HAP-1 (cell line): ENCODE data around the gene CMPK1.

Experiments used
- DNase-seq, 2 experiments: peaks; one replicate each; pipeline ENCODE4 v3.0.0-alpha.2; 2016 to 2020; ENCODE audit warnings: low spot score in 2 of 2
- H3K27me3 ChIP-seq: fragments of 250-450 bp; sonication (Bioruptor Pico); 2 replicates; pipeline ENCODE4 v1.5.1; 2020; ENCODE audit warnings: low read depth, mild to moderate bottlenecking, moderate library complexity
- H3K36me3 ChIP-seq: fragments of 250-450 bp; sonication (Bioruptor Pico); replicated peaks from 2 replicates; pipeline ENCODE4 v1.5.1; 2020; ENCODE audit warnings: mild to moderate bottlenecking
- H3K4me1 ChIP-seq: fragments of 250-450 bp; sonication (Bioruptor Pico); 2 replicates; pipeline ENCODE4 v1.5.1; 2020; ENCODE audit warnings: mild to moderate bottlenecking
- H3K4me3 ChIP-seq: fragments of 250-450 bp; sonication (Bioruptor Pico); 2 replicates; pipeline ENCODE4 v1.5.1; 2020; ENCODE audit warnings: mild to moderate bottlenecking, moderate library complexity
- H3K9me3 ChIP-seq: fragments of 250-450 bp; sonication (Bioruptor Pico); 2 replicates; pipeline ENCODE4 v1.5.1; 2020; ENCODE audit warnings: mild to moderate bottlenecking, moderate library complexity
- in situ Hi-C: fragments of 300-500 bp; cut with MboI; formaldehyde crosslinking; loops from 3 replicates; pipeline ENCODE4 v1.14.3; 2020; ENCODE audit warnings: low sequenced_read_pairs, inconsistent platforms, mixed read lengths

CMPK1 gene

GRCh38 chr1:47411436-47411835, 77.8 kb downstream of the CMPK1 start:
- in situ Hi-C loops, result no loop called here

GRCh38 chr1:47412437-47412836, 78.8 kb downstream of the CMPK1 start:
- no peaks in the 10 kb centered on the region for H3K9me3 ChIP-seq
- no peaks in the 10 kb centered on the region for H3K36me3 ChIP-seq
- no peaks in the 10 kb centered on the region for H3K4me1 ChIP-seq
- in situ Hi-C loops, result no loop called here
- no peak for DNase-seq
- 0 out of 2 replicates have a peak, but pooled peaks cover 2% of the 10 kb centered on the region for H3K27me3 ChIP-seq
- H3K4me3 ChIP-seq, result no peak overlapping the region

More at GRCh38 chr1:47411436-47411835, 77.8 kb downstream of the CMPK1 start:
- H3K27me3 ChIP-seq, result no peaks in the 10 kb centered on the region
- no peak for DNase-seq
- no peaks in the 10 kb centered on the region for H3K9me3 ChIP-seq
- no peaks in the 10 kb centered on the region for H3K36me3 ChIP-seq
- no peak overlapping the region for H3K4me3 ChIP-seq
- H3K4me1 ChIP-seq, result no peaks in the 10 kb centered on the region

- Histone ChIP-seq H3K27me3 (0 out of 2 replicates have a peak, but pooled peaks cover 2% of the 10 kb centered on the region), H3K4me3 (peak within 1 kb of the TSS; percentile 11; the same call in 1 of the 2 replicates), H3K4me1 (no peaks in the 10 kb centered on the region), H3K9me3 (no peaks in the 10 kb centered on the region), H3K36me3 (no peaks in the 10 kb centered on the region)
- DNase-seq, result no peak
- in situ Hi-C loops, result no loop called here
These were observed 82.2 kb downstream of the CMPK1 start, which contains the start of gene FOXE3 for GRCh38 chr1:47415728-47416318. TSS of gene FOXE3 (plus strand) at chr1:47416285. CDS start at chr1:47416316, 31 bp downstream.

GRCh38 chr1:47416319-47417169, 83.0 kb downstream of the CMPK1 start:
- Histone ChIP-seq H3K27me3 (0 out of 2 replicates have a peak, but pooled peaks cover 2% of the 10 kb centered on the region), H3K4me1 (no peaks in the 10 kb centered on the region), H3K4me3 (peak overlapping the region; percentile 11; the same call in 1 of the 2 replicates), H3K9me3 (no peaks in the 10 kb centered on the region), H3K36me3 (no peaks in the 10 kb centered on the region)
- peak in 1 of 2 experiments; percentile 29 for DNase-seq
- in situ Hi-C loops, result no loop called here

- Histone ChIP-seq H3K4me3 (no peak overlapping the region), H3K4me1 (no peaks in the 10 kb centered on the region), H3K27me3 (0 out of 2 replicates have a peak, but pooled peaks cover 2% of the 10 kb centered on the region), H3K36me3 (no peaks in the 10 kb centered on the region), H3K9me3 (no peaks in the 10 kb centered on the region)
- in situ Hi-C loops, result no loop called here
- no peak for DNase-seq
These were observed 83.8 kb downstream of the CMPK1 start for GRCh38 chr1:47417170-47418044.

GRCh38 chr1:47418122-47418521, 84.5 kb downstream of the CMPK1 start:
- H3K27me3 ChIP-seq, result 0 out of 2 replicates have a peak, but pooled peaks cover 2% of the 10 kb centered on the region
- no peaks in the 10 kb centered on the region for H3K4me1 ChIP-seq
- H3K4me3 ChIP-seq, result no peak overlapping the region
- H3K9me3 ChIP-seq, result no peaks in the 10 kb centered on the region
- DNase-seq, result no peak
- in situ Hi-C loops, result no loop called here
- no peaks in the 10 kb centered on the region for H3K36me3 ChIP-seq

- no peak for DNase-seq
- Histone ChIP-seq H3K4me1 (no peaks in the 10 kb centered on the region), H3K36me3 (no peaks in the 10 kb centered on the region), H3K4me3 (no peak overlapping the region), H3K27me3 (0 out of 2 replicates have a peak, but pooled peaks cover 2% of the 10 kb centered on the region), H3K9me3 (no peaks in the 10 kb centered on the region)
- in situ Hi-C loops, result no loop called here
These were observed 85.2 kb downstream of the CMPK1 start for GRCh38 chr1:47418681-47419325.

GRCh38 chr1:47420547-47420946, 87.0 kb downstream of the CMPK1 start:
- H3K27me3 ChIP-seq, result 0 out of 2 replicates have a peak, but pooled peaks cover 2% of the 10 kb centered on the region
- in situ Hi-C loops, result no loop called here
- H3K9me3 ChIP-seq, result no peaks in the 10 kb centered on the region
- DNase-seq, result no peak
- no peaks in the 10 kb centered on the region for H3K36me3 ChIP-seq
- no peaks in the 10 kb centered on the region for H3K4me1 ChIP-seq
- H3K4me3 ChIP-seq, result no peak overlapping the region

- Histone ChIP-seq H3K4me1 (no peaks in the 10 kb centered on the region), H3K27me3 (no peaks in the 10 kb centered on the region), H3K36me3 (no peaks in the 10 kb centered on the region), H3K9me3 (no peaks in the 10 kb centered on the region), H3K4me3 (no peak overlapping the region)
- in situ Hi-C loops, result no loop called here
- DNase-seq, result no peak
These were observed 90.3 kb downstream of the CMPK1 start for GRCh38 chr1:47423872-47424271.

GRCh38 chr1:47424336-47424982, 90.9 kb downstream of the CMPK1 start:
- no peak overlapping the region for H3K4me3 ChIP-seq
- no peaks in the 10 kb centered on the region for H3K36me3 ChIP-seq
- peak; percentile 73 to 74 for DNase-seq
- H3K4me1 ChIP-seq, result no peaks in the 10 kb centered on the region
- H3K9me3 ChIP-seq, result no peaks in the 10 kb centered on the region
- H3K27me3 ChIP-seq, result no peaks in the 10 kb centered on the region
- in situ Hi-C loops, result no loop called here
